ENCODE data around the gene C1orf141.
"Not testable (repeated sequence)": the region's sequence is repeated elsewhere in the genome, so short reads cannot be mapped to it uniquely, and the experiment has no call there.

C1orf141 gene

DNA sequence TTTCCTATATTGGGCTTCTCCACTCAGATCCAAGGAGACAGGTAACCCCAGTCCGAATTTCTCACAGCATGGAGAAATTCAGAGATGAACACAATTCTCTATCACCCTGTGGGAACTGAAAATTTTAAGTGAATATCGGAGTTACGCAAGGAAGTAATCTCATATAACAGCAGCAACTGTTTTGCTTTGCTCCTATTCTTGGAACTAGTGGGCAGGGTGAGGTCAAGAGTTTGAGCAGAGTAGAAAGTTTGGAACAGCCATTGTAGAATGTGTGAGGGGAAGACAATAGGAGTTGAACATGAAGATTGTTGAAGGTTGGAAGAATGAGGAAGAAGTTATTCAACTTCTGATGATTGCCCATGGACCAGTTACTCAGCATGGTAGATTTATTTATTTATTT, 56.5 kb downstream of the C1orf141 start:
- Histone ChIP-seq H3K4me3 (ENCODE audit: low read depth, low read length) (no peak overlapping the region), H3K36me3 (no peaks in the 10 kb centered on the region), H3K9me3 (ENCODE audit: severe bottlenecking) (no peaks in the 10 kb centered on the region), H3K27me3 (ENCODE audit: insufficient read depth, low read depth, severe bottlenecking) (no peaks in the 10 kb centered on the region), H3K27ac (no peak overlapping the region)
- no peak for DNase-seq
- TF ChIP-seq, protein P1, sequence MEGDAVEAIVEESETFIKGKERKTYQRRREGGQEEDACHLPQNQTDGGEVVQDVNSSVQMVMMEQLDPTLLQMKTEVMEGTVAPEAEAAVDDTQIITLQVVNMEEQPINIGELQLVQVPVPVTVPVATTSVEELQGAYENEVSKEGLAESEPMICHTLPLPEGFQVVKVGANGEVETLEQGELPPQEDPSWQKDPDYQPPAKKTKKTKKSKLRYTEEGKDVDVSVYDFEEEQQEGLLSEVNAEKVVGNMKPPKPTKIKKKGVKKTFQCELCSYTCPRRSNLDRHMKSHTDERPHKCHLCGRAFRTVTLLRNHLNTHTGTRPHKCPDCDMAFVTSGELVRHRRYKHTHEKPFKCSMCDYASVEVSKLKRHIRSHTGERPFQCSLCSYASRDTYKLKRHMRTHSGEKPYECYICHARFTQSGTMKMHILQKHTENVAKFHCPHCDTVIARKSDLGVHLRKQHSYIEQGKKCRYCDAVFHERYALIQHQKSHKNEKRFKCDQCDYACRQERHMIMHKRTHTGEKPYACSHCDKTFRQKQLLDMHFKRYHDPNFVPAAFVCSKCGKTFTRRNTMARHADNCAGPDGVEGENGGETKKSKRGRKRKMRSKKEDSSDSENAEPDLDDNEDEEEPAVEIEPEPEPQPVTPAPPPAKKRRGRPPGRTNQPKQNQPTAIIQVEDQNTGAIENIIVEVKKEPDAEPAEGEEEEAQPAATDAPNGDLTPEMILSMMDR (IDR thresholded peaks at IDR 0.05; ENCODE audit: low read depth, low read length) = no peak

DNA sequence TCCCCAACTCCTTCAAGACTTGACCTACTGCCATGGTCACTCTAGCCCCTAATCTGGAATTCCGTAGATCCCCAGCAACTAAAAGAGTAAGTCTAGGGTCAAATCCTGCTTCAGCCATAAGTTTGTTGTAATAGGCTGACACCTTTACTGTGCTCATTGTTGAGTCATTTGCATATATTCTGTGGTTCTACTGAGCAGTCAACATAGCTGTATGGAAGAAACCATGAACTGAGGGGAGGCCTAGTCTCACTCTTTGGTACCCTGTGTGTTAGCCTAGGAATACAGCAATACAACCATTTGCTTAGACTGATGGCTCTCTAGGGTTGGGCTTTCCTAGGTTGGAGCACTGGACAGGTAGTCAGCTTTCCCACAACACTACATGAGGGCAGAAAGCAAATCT, 57.2 kb downstream of the C1orf141 start:
- Histone ChIP-seq H3K9me3 (ENCODE audit: severe bottlenecking) (no peaks in the 10 kb centered on the region), H3K4me3 (ENCODE audit: low read depth, low read length) (no peak overlapping the region), H3K36me3 (no peaks in the 10 kb centered on the region), H3K27ac (no peak overlapping the region), H3K27me3 (ENCODE audit: insufficient read depth, low read depth, severe bottlenecking) (no peaks in the 10 kb centered on the region)
- no peak for DNase-seq
- TF ChIP-seq, protein P1 (IDR thresholded peaks at IDR 0.05; ENCODE audit: low read depth, low read length) = no peak

DNA sequence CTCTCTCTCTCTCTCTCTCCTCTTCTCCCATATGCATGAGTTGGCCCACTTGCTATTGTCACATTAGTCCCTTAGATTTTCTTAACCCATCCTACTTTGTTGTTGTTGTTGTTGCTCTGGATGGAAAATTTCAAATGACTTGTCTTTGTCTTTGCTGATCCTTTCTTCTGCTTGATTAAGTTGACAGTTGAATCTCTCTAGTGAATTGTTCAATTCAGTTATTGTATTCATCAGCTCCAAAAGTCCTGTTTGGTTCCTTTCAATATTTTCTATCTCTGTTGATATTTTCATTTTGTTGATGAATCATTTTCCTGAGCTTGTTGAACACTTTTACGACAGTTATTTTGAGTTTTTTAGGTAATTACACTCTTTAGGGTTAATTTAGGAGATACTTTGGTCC, 62.0 kb downstream of the C1orf141 start:
- no peak for DNase-seq
- H3K9me3 ChIP-seq (ENCODE audit: severe bottlenecking) = peaks cover 6% of the 10 kb centered on the region
- H3K36me3 ChIP-seq = no peaks in the 10 kb centered on the region
- TF ChIP-seq, protein P1 (IDR thresholded peaks at IDR 0.05; ENCODE audit: low read depth, low read length) = no peak
- H3K4me3 ChIP-seq (ENCODE audit: low read depth, low read length) = no peak overlapping the region
- no peak overlapping the region for H3K27ac ChIP-seq
- H3K27me3 ChIP-seq (ENCODE audit: insufficient read depth, low read depth, severe bottlenecking) = no peaks in the 10 kb centered on the region

DNA sequence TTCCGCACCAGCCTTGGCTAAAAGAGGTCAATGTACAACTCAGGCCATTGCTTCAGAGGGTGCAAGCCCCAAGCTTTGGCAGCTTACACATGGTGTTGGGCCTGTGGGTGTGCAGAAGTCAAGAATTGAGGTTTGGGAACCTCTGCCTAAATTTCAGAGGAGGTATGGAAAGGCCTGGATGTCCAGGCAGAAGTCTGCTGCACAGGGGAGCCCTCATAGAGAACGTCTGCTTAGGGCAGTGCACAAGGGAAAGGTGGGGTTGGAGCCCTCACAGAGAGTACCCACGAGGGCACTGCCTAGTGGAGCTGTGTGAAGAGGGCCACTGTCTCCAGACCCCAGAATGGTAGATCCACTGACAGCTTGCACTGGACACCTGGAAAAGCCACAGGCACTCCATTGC, 67.1 kb downstream of the C1orf141 start:
- H3K36me3 ChIP-seq; H3K4me3 ChIP-seq (ENCODE audit: low read depth, low read length); H3K9me3 ChIP-seq (ENCODE audit: severe bottlenecking); DNase-seq; H3K27me3 ChIP-seq (ENCODE audit: insufficient read depth, low read depth, severe bottlenecking); H3K27ac ChIP-seq: not testable (repeated sequence)

DNA sequence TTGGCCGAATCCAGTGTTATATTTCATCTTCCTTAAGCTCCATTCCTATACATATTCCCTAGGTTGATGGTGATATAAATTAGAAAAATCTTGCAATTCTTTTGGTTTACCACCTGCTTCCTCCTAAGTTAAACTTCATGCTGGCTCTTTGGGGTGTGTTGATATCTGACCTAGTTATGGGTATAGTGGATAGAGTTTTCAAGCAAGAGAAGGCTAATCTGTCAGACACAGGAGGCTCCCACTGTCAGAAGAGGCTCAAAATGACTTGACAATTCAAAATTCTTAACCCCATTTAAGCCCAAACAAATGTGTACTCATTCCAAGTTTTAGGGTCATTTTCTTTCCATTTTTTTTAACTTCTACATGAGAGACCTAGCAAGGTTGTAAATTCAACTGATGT, 72.4 kb downstream of the C1orf141 start:
- Histone ChIP-seq H3K27me3 (ENCODE audit: insufficient read depth, low read depth, severe bottlenecking) (no peaks in the 10 kb centered on the region), H3K27ac (no peak overlapping the region), H3K36me3 (no peaks in the 10 kb centered on the region), H3K9me3 (ENCODE audit: severe bottlenecking) (peaks cover under 1% of the 10 kb centered on the region), H3K4me3 (ENCODE audit: low read depth, low read length) (no peak overlapping the region)
- DNase-seq = no peak
- TF ChIP-seq, protein P1 (IDR thresholded peaks at IDR 0.05; ENCODE audit: low read depth, low read length) = no peak

DNA sequence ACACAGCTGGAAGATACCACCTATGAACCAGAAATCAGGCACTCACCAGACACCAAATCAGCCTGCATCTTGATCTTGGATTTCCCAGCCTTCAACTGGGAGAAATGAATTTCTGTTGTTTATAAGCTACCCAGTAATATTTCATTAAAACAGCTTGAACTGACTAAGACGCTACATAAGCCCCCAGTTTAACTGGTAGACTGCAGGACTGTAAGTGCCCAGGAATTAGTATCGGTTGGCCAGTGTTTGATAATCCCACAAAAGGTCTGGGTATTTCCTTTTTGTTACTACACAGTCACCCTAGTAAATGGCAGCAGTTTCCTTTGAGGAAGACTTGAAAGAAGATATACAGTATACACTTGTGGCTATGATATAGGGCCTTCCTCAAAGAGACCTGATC, 73.5 kb downstream of the C1orf141 start:
- H3K27ac ChIP-seq = no peak overlapping the region
- TF ChIP-seq, protein P1 (IDR thresholded peaks at IDR 0.05; ENCODE audit: low read depth, low read length) = no peak

More for the DNA sequence above, 73.5 kb downstream of the C1orf141 start:
- no peaks in the 10 kb centered on the region for H3K27me3 ChIP-seq (ENCODE audit: insufficient read depth, low read depth, severe bottlenecking)
- H3K36me3 ChIP-seq = no peaks in the 10 kb centered on the region
- H3K4me3 ChIP-seq (ENCODE audit: low read depth, low read length) = no peak overlapping the region
- no peak for DNase-seq
- H3K9me3 ChIP-seq (ENCODE audit: severe bottlenecking) = no peaks in the 10 kb centered on the region

All from WERI-Rb-1 (cell line).